Gastroesophageal sphincter (tissue), 3 donors: Measurements from ENCODE around the gene PUS7.

Experiments
- EP300 ChIP-seq: sonication (generic); formaldehyde crosslinking; IDR thresholded peaks from one replicate; pipeline ENCODE4 v1.6.1; 2017; ENCODE audit warnings: antibody characterized with exemption, mild to moderate bottlenecking
- POLR2A ChIP-seq, 2 donors: fragments of 450-650 bp; IDR thresholded peaks; one replicate each; pipeline ENCODE4 v1.6.1; 2017; ENCODE audit warnings: antibody characterized with exemption in 2 of 2, mild to moderate bottlenecking in 2 of 2, moderate library complexity in 1 of 2
- POLR2AphosphoS5 ChIP-seq: sonication (generic); formaldehyde crosslinking; IDR thresholded peaks from one replicate; pipeline ENCODE4 v1.6.1; 2017; ENCODE audit warnings: antibody characterized with exemption
- TF ChIP-seq, protein P1 (sequence below), 4 experiments: fragments of 200-600 bp in 2 of 4; fragments of 450-650 bp in 2 of 4; sonication (generic) in 1 of 4; IDR thresholded peaks; one replicate each; pipeline ENCODE4 v1.5.1; 2017 to 2019; ENCODE audit warnings: antibody characterized with exemption in 4 of 4, mild to moderate bottlenecking in 2 of 4, moderate library complexity in 2 of 4

DNA sequence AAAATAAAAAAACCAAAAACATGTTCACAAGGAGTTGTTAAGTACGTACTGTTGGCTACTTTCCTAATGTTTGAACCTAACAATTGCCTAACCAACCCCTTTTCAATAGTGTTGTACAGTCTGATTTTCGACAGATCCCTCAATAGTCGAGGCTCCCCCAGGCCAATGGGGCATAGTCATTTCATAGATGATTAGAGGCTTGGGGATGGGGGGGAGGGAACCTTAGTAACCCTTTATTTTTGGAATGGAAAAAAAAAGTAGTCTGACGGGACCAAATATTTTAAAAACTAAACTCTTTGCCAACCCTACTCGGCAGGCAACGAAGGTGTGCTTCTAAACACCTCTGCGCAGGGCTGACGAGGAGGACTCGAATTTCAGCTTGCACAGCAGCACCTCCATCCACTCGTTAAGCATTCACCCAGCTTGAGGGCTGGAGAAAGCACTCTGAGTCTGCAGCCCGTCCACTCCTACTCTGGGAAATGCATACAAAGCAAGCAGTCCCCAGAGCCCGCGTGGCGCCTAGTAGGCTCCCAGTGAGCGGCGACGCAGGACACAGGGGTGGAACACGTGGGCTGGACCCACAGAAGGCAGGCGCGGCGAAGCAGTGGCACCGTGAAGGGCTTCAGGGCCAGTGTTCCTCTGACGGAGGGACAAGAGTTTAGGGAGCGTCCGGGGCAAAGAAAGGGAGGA is 899 bp downstream of the PUS7 start:
- TF ChIP-seq, protein P1, sequence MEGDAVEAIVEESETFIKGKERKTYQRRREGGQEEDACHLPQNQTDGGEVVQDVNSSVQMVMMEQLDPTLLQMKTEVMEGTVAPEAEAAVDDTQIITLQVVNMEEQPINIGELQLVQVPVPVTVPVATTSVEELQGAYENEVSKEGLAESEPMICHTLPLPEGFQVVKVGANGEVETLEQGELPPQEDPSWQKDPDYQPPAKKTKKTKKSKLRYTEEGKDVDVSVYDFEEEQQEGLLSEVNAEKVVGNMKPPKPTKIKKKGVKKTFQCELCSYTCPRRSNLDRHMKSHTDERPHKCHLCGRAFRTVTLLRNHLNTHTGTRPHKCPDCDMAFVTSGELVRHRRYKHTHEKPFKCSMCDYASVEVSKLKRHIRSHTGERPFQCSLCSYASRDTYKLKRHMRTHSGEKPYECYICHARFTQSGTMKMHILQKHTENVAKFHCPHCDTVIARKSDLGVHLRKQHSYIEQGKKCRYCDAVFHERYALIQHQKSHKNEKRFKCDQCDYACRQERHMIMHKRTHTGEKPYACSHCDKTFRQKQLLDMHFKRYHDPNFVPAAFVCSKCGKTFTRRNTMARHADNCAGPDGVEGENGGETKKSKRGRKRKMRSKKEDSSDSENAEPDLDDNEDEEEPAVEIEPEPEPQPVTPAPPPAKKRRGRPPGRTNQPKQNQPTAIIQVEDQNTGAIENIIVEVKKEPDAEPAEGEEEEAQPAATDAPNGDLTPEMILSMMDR (IDR thresholded peaks at IDR 0.05) = no peak
- TF ChIP-seq POLR2A (IDR thresholded peaks at IDR 0.05) = no peak
- peak; percentile 6 for TF ChIP-seq POLR2AphosphoS5
- no peak for TF ChIP-seq EP300
